Middle frontal gyrus (tissue), 1 donor: Measurements from ENCODE around the gene ITPR2.
"Not testable (repeated sequence)": the region's sequence is repeated elsewhere in the genome, so short reads cannot be mapped to it uniquely, and the experiment has no call there.

Source experiments
- DNase-seq: peaks from one replicate; pipeline ENCODE4 v3.0.0-alpha.2; 2015; ENCODE audit warnings: low spot score; ENCODE audit errors: extremely low spot score

ITPR2 gene

GRCh38 chr12:26318661-26319068, 514.3 kb downstream of the ITPR2 start:
- DNase-seq: no peak

GRCh38 chr12:26317942-26318575, 514.9 kb downstream of the ITPR2 start:
- DNase-seq: no peak

GRCh38 chr12:26314103-26314502, 518.9 kb downstream of the ITPR2 start:
- DNase-seq: not testable (repeated sequence)

GRCh38 chr12:26310489-26310888, 522.5 kb downstream of the ITPR2 start:
- not testable (repeated sequence) for DNase-seq

- no peak for DNase-seq
These were observed 523.4 kb downstream of the ITPR2 start for GRCh38 chr12:26309634-26310033.

GRCh38 chr12:26304273-26304672, 528.7 kb downstream of the ITPR2 start:
- no peak for DNase-seq

- DNase-seq: no peak
These were observed 529.6 kb downstream of the ITPR2 start for GRCh38 chr12:26303418-26303817.

GRCh38 chr12:26302776-26303175, 530.2 kb downstream of the ITPR2 start:
- DNase-seq: no peak

GRCh38 chr12:26299751-26300150, 533.2 kb downstream of the ITPR2 start:
- DNase-seq: no peak

GRCh38 chr12:26298785-26299621, 534.0 kb downstream of the ITPR2 start:
- no peak for DNase-seq

- no peak for DNase-seq
These were observed 535.5 kb downstream of the ITPR2 start for GRCh38 chr12:26297396-26298070.

- DNase-seq: no peak
These were observed 538.0 kb downstream of the ITPR2 start for GRCh38 chr12:26295001-26295400.

GRCh38 chr12:26293612-26294011, 539.4 kb downstream of the ITPR2 start:
- no peak for DNase-seq

- no peak for DNase-seq
These were observed 540.4 kb downstream of the ITPR2 start for GRCh38 chr12:26292596-26292995.

- no peak for DNase-seq
These were observed 542.4 kb downstream of the ITPR2 start for GRCh38 chr12:26290565-26290964.

GRCh38 chr12:26287671-26288381, 545.2 kb downstream of the ITPR2 start:
- DNase-seq: no peak
